NCI-H2029 treated with DMSO at 0.1 percent for 48 hours (cell line): ENCODE results near the gene MAN1A1.

Experiments
- DNase-seq: peaks from one replicate; lab custom pipeline; 2025; lab: John Stamatoyannopoulos, UW

Gene MAN1A1

GRCh38 chr6:119195204-119195603, 154.4 kb downstream of the MAN1A1 start:
- no peak for DNase-seq

GRCh38 chr6:119193707-119194106, 155.9 kb downstream of the MAN1A1 start:
- no peak for DNase-seq

DNA sequence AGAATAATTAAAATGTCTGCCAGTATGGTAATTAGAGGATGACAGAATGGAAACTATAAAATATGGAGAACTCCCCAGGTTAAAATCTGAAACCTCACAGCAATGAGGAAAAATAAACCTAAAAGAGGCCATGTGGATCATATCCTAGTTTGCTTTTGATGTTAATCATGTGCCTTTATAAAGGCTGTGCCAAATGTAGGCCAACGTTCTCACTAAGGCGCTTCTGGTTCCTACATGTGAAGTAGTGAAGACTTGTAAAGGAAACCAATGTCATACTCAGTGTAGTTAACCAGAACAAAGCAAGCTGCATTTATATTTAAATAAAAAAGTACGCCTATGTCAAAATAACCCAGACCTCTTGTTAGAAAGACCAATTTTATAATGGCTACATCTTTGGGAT, 157.4 kb downstream of the MAN1A1 start:
- no peak for DNase-seq

GRCh38 chr6:119190176-119190575, 159.4 kb downstream of the MAN1A1 start:
- DNase-seq, result no peak

- DNase-seq, result no peak
These were observed 160.1 kb downstream of the MAN1A1 start for GRCh38 chr6:119189498-119189897.

GRCh38 chr6:119187596-119187995, 162.0 kb downstream of the MAN1A1 start:
- no peak for DNase-seq

GRCh38 chr6:119186490-119186889, 163.1 kb downstream of the MAN1A1 start:
- no peak for DNase-seq

DNA sequence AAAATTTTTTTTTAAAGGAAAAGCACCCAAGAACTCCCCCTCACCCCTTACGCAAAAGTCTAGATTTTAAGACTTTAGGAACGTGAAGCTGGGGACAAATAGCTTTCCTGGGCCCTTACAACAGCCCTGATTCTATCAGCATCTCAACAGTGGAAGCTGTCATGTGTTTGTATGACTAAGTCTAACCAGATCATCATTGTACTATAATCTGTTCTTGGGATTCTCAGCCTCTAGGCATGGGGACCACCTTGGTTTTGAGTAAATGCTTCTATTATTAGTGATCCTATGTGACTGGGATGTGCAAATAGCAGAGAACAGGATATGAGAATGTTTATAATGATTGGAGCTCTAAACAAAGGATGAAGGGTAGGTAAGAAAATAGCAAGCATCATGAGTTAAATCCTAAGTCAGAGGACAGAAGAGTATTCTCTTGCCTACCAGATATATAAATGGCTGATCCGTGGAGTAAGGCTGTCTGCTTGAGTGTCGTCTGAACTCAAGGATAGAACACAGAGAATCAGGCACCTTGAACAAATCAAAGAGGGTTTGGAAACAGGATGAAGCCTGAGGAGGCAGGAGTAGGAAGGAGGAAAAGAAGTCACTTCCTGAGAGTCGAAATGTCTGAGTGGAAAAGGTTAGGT, 165.4 kb downstream of the MAN1A1 start:
- DNase-seq, result no peak

DNA sequence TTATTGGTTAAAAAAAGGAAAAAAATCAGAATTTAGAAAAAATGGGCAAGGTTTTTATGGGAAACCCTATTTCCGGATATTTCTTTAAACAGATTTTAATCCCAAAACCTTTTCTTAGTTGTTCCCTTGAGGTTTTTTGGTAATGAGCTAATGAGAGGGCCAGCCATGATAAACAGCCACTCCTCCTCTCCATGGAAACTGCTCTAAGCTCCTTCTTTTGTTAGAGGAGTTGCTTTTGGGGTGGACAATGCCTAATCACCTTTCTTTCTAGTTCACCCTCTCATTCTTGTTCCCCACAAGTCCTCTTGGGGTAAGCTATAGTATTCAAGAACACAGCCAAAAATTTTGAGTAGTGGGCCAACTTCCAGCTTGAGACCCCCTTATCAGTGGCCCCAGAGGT, 166.1 kb downstream of the MAN1A1 start:
- DNase-seq, result no peak

GRCh38 chr6:119182875-119183274, 166.7 kb downstream of the MAN1A1 start:
- DNase-seq, result peak; percentile 93

DNA sequence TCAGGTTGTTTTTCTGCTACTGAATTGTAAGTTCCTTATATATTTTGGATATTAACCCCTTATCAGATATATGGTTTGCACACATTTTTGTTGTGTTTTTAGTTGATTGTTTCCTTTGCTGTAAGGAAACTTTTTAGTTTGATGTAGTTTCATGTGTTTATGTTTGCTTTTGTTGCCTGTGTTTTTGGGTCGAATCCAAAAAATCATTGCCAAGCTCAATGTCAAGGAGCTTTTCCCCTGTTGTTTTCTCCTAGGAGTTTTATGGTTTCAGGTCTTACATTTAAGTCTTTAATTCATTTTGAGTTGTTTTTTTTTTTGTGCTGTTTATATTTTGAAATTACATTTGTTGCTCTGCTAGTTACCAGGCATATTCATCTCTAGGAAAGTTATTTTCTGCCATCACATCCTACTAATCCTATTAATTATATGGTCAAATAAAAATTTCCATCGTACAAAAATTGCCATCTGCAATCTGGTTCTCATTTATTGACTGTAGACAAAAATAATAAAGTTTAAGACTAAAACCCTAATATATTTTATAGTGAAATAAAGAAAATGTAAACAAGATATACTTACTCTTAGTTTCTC, 167.3 kb downstream of the MAN1A1 start:
- no peak for DNase-seq

- DNase-seq, result no peak
These were observed 168.5 kb downstream of the MAN1A1 start for GRCh38 chr6:119181046-119181445.

DNA sequence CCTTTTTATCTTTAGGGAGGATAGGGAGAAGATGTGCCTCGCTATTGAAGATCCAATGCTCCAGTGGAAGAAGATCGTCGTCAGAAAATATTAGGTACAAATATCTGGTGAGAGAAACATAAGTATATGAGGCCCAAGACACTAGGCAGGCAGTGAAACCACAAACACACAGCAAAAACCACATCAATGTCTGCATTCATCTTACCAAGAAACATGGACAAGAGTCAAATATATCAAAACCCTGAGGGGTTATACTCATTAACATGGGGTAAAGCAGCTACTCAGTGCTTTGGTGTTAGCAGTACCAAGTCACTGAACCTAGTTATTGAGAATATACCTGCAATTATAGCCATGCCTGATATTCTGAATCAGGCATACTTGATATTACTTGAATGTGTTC, 169.7 kb downstream of the MAN1A1 start:
- DNase-seq, result no peak

GRCh38 chr6:119179062-119179461, 170.5 kb downstream of the MAN1A1 start:
- no peak for DNase-seq

DNA sequence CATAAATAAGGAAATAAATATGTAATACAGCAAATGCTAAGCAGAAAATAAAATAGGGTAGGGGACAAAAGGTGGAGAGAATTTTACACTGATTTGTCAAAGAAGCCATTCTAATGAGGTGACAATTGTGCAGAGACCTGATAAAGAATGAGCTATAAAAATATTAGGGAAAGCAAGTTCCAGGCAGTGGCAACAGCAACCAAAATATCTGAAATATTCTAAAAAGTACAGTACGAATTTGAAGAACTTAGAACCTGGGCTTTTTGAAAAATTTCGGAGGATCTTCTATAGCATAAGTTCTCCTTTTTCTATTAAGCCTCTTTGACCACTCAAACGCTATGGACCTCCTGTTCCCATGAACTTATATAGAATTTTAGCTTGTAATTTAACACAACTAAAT, 173.1 kb downstream of the MAN1A1 start:
- DNase-seq, result no peak

DNA sequence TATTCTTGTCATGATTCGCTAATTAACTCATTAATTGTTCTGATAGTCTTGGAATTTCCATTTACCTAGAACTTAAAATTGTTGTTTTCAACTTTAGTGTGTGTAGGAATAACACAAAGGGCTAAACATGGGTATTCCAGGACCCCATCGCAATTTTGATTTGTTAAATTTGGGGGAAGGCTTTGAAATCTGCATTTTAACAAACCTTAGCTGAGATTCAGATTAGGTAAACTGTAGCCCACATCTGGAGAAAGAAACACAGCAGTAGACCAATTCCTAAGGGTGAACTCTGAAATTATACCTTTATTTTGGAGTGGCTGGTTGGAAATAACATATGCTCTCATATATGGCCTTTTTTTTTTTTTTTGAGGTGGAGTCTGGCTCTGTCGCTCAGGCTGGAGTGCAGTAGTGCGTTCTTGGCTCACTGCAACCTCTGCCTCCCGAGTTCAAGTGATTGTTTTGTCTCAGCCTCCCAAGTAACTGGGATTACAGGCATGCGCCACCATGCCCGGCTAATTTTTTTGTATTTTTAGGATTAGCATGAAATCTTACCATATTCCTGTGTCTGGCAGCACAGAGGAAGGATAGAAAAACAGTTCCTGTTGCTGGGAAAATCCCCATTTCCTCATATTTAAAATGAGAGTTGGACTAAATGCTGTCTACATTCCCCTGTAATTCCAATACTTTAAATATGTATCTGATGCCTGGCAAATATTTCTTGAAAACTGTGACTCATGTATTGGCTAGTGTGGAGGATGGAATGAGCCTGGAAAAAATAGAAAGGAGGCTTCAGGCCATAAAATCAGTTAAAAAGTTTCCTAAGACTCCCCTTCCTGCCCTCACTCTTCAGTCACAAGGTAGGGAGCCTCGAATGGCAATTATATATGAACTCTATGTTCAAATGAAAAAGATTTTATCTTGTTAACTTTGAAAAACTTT, 174.4 kb downstream of the MAN1A1 start:
- no peak for DNase-seq

GRCh38 chr6:119174085-119174445, 175.5 kb downstream of the MAN1A1 start:
- no peak for DNase-seq

DNA sequence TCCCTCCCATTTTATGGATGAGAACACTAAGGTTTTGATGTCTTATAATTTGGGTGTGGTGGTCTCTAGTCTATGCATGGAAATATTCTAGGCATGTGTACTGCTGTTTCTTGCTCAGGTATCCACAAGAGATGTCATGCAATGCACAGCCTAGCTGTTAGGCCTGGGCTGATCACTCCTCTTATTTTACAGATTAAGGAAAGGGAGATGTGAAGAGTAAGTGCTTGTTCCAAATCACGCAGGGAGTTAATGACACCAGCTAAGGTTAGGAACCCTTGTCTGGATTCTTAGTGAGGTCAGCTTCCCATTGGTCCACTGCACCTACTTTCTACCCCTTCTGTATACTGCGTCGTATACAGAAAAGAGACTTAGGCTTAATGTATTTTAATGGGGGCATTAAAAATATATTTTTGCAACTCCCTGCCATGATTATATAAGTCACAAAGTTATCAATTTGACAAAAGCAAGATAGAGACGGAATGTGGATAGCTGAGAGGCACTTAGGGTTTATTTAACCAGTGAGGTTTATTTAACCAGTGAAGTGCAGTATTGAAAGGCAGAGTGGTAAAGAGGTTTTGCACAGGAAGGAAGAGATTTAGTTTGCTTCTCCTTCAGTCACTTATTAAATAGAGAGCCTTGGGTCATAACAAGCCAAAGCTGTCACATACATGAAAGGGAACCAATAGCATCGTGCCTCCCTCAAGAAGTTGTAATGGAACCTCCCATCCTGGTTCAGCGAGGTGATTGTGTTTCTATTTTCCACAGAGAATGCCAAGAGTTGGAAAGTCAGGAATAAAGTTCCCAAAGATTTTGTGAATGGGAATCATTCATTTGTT, 176.1 kb downstream of the MAN1A1 start:
- DNase-seq, result peak; percentile 82

DNA sequence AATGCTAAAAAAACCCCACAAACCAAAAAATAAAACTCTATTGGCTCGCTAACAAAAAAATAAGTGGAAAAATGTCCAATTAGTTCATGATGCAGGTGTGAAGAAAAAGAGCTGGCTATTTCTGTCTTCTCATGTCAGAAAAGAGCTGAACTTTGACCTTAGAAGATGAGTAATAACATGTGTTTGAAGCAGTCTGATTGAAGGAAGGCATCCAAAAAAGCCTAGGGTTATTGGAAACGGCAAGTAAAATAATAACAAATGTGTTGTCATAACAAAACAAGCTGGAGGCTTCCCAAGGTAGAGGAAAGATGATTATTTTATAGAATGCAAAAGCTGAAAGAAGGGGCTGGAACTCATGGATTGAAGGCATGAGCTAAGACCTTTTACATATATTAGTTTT, 176.7 kb downstream of the MAN1A1 start:
- DNase-seq, result no peak

- DNase-seq, result no peak
These were observed 177.5 kb downstream of the MAN1A1 start for GRCh38 chr6:119171864-119172588.

- no peak for DNase-seq
These were observed 178.3 kb downstream of the MAN1A1 start for GRCh38 chr6:119171088-119171841.
